GM18861 (cell line): ENCODE data around the gene TRMU.

Experiments
- ATAC-seq: cut with Tn5 transposase; IDR thresholded peaks from one replicate; pipeline ENCODE4 v1.9.1; 2021; ENCODE audit not compliant: unreplicated experiment

The TRMU gene

DNA sequence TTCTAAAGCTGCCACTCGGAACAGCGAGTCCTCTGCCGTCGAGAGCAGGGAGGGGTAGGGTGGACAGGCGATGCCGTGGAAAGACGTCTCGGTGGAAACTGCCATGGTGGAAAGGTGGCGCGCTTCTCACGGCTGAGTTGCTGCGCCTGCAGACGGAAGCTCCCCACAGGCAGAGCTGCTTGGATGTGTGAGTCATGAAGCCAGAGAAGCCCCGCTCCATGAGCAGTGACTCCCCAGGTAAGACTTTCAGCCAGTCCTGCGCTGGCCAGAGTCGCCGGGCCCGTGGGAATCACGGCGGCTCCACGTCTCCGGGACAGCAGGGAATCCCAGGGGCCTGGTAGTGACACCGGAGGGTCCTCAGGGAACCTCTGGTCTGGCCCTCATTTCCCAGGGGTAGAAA, 4.0 kb upstream of the TRMU start:
- no peak for ATAC-seq

DNA sequence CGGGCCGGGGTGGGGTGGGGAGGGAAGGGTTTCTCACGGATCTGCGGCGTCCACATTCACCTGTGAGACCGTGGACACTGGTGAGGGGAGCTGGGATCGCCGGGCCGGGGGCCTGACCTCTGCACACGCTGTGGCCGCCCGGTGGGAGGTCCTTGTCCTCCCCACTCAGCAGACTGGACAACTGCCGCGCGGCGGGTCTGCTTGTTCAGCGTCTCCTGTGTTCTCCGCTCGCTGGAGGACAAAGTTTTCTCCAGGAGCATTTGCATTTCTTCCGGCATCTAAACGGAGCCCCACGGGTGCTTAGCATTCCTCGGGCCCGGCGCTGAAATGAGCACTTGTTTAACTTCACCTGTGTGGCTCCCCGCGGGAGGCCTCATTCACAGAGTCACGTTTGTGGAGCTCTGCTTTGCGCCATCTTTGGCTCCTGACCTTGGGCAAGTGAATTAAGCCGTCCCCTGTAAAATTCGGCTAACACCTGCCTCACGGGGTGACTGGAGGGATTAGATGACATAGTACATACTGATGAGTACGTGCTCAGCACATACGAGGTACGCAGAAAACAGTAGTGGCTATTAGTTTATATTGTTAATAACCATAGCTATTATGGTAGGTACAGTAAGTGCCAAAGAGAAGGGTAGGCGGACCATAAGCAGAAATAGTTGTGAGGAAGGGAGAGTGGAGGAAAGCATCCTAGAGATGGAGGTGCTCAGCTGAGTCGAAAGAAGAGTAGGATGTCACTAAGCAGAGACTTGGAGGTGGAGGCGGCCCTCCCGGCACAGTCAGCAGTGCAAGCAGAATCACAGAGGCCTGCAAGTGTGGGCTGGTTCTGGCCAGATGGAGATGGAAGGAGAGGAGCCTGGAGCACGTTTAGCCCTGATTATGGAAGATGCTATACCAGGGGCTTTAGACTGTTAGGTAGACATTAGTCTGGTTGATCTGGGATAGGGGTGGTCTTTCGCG, 885 bp downstream of the TRMU start:
- peak; percentile 5 for ATAC-seq

DNA sequence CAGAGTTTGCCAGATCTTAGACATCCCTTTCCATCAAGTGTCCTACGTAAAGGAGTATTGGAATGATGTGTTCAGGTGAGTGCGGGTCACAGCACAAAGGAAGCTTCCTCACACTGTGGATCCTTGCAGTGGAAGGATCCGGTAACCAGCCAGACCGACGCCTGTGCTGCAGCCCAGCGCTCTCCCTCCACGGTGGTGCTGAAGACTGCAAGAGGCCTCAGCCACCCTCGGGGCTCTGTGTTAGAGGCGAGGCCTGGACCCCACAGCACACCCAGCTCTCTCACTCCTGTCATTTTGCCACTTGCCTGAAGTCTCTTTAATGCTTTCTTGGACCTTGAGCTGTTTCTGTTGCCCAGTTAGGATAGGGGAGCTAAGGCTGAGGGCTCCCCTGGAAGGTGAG, 2.4 kb downstream of the TRMU start:
- ATAC-seq: no peak

DNA sequence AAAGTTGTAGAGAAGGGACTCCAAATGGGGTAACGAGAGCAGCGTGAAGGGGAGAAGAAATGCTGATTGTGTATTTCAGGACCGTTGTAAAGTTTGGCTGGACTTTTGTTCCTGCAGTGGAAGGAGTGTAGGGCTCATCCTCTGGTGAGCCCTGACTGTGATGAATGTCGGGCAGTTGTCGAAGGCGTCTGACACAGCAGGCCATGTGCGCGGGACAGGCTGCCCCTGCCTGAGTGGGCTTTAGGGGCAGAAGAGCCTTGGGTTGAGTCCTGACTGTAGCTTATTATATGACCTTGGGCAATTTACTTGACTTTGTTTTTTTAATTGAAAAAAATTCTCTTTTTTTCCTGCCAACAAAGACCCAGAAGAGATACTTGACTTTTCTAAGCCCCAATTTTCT, 3.1 kb downstream of the TRMU start:
- no peak for ATAC-seq

DNA sequence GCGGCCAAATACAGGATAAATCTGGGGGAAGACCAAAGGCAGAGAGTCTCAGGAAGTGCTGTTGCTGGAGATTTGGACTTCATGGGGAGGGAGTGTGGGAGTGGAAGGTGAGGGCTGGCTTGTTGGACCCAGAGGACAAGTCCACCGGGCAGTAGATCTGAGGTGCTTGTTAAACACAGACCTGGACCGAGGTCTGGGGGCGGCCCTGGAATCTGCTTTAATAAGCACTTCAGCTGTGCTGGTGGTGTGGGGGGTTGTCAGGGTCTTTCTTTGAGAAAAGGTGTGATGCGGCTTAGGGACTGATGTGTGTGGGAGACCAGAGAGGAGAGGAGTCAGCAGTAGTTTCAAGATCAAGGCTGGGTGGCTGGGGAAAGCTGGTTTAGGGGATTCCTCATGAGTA, 4.4 kb downstream of the TRMU start:
- no peak for ATAC-seq

GRCh38 chr22:46340676-46341075, 5.2 kb downstream of the TRMU start:
- no peak for ATAC-seq

GRCh38 chr22:46346680-46347405, 11.3 kb downstream of the TRMU start:
- ATAC-seq: no peak

DNA sequence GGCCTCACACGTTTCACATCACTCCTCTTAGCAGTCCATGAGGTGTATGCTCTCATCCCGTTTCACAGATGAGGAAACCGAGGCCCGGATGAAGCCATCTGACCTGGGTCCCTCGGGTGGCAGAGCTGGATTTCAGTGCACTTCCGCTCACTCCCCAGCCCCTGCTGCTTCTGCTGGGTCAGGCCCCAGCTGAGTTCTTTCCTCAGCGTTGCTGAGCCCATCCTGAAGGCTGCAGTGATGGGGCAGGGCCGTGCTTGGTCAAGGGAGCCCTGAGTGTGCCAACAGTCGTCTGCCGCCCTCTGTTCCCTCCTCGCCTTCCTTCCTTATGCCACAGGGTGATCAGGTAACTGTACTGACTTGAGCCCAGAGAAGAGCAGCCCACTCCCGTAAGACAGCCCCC, 12.1 kb downstream of the TRMU start:
- no peak for ATAC-seq

- ATAC-seq: no peak
Observed at GRCh38 chr22:46348099-46348695, 12.7 kb downstream of the TRMU start.

- ATAC-seq: no peak
Observed at GRCh38 chr22:46349238-46349637, 13.7 kb downstream of the TRMU start.

DNA sequence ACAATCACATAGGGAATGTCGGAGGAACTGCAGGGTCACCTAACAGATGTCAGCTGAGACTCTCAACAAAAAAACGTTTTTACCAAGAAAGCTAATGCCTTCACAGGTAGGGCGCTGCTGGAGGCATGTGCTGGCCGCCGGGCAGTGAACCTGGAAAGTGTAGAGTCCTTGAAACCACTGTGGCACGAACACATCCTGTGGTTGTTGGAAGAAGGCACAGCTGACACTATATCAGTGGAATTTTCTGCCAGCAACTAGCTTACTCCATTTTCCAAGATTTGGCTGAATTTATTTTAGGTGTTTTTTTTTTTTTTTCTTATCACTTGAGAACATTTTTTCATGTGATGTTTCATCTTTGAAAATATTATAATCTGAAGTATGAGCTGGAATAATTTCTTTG, 14.2 kb downstream of the TRMU start:
- no peak for ATAC-seq

DNA sequence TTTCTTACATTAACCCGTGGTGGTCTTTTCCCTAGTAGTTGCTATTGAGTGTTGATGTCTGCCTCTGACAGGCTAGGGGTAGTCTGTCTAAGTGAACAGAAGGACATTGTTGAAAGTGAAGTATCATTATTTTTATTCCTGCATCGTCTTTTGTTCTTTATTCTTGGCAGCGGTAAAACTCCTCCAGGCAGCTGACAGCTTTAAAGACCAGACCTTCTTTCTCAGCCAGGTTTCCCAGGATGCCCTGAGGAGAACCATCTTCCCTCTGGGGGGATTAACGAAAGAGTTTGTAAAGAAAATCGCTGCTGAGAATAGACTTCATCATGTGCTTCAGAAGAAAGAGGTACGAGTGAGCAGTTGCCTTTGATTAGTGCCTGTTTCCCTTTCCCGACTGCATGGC, 14.6 kb downstream of the TRMU start:
- no peak for ATAC-seq

DNA sequence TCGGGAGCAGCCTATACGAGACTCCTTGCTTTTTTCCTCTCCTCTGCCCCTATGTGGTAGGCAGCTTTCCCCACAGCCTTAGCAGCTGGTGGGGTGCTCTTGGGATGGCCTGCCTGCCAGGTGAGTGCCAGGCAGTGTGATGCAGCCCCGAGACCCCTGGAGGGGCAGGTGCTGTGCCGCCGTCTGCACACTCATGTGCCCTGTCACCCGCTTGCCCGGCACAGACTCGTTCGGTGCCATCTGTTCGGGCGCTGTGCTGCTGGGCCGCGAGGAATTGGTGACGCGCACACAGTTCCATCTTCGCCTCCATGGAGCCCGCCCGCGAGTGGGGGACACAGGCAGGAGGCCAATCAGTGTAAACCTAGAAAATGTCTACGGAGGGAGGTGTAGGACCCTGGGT, 15.1 kb downstream of the TRMU start:
- no peak for ATAC-seq

- ATAC-seq: no peak
Observed at GRCh38 chr22:46351131-46351735, 15.7 kb downstream of the TRMU start.

- ATAC-seq: no peak
Observed at GRCh38 chr22:46351767-46352166, 16.3 kb downstream of the TRMU start.

DNA sequence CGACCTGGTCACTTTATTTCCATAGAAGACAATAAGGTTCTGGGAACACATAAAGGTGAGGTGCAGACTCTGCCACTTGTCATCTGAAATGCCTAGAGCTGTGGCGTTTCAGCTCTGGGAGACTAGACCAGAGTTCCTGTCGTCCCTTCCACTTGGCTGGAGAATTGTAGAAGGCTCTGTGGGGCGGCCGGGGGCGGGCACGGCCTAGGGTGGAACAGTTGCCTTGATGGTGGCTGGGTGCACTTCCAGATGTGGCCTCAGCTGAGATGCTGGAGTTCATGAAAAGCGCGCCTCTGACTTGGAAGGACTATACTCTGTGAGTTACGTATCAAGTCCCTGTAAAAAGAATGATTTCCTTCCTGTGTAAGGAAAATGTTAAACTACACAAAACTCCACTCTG, 16.8 kb downstream of the TRMU start:
- no peak for ATAC-seq

GRCh38 chr22:46352691-46353386, 17.3 kb downstream of the TRMU start:
- ATAC-seq: no peak

DNA sequence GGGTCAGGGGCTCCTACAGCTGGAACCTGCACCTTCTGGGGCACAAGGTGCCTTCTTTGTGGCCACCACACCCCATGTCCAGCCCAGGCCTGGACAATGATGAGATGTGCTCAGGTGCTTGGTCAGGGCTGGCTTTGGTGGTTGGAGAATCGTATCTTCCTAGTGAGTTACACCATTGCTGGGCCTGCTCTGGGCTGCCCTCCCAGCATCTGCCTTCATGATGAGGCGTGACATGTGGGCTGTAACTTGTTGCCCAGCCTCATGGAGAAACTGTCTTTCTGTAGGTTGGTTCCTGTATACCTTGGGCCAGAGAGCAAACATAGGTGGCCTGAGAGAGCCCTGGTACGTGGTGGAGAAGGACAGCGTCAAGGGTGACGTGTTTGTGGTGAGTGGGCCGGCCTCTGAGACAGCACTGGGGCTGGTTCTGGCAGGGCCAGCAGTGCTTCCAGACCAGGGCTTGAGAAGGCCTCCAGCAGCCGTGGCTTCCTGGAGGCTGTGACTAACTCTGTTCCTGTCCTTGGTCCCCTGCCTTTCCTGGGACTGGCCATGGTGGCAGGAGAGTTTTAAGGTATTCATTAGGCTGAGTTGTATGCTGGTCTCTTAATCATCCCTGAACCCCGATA, 18.1 kb downstream of the TRMU start:
- no peak for ATAC-seq

DNA sequence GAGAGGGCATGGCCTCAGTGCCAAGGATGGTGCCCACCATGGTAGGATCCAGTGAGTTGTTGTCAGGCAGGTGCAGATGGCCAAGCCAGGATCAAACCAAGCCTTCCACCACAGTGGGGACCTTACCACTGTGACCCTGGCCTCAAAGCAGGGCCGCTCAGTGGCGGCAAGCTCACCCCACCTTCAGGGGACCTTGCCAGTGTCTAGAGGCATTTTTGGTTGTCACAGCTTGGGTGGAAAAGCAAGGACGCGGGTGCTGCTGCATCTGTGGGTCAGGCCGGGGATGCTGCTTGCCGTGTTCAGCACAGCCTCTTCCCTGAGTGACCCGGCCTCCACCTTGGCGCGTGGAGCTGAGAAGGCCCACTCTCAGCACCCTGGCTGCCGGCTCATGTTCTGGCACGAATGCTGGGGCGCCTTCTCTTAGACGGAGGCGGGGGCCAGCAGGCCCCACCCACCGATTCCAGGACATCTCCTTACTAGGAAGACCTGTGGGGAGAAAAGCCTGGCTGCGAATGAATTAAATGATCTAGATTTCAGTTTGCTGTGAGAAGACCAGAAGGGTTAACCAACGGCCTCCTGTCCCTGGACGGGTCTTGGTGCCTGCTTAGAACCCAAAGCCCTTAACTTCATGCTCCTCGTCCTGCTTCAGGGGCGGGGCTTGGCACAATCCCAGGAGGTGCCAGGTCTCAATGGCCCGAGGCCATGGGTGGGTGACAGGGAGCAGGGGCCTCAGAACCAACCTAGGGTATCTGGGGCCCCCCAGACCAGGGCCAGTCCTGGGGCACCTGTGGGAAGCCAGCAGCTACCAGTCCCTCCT, 18.9 kb downstream of the TRMU start:
- no peak for ATAC-seq

DNA sequence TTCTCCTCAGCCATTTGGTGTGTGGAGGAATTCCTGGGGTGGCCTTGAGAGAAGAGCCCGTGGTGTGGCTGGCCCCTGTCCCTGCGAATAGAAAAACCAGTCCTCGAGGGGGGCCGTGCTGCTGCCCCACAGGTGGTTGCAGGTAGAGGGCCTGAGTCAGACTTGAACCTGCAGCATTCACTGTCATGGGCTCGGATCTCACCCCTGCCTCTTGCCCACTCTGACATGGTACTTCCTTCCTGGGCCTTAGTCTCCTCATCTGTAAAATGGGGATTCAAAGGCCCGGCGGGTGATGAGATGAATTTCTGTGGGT, 19.4 kb downstream of the TRMU start:
- no peak for ATAC-seq
